Left ventricle myocardium superior (tissue), 1 donor: ENCODE data around the gene ARID1B. TPM values are rescaled to one million over a fixed set of nuclear protein-coding genes. Genes with fewer than 3 reads are reported as not detected.
A peak's percentile ranks its signal among the peaks of the same experiment; 100 is the strongest.

Experiments used
- ATAC-seq: fragments of 200-7000 bp; cut with Tn5 transposase; one replicate; pipeline ENCODE4 v1.9.1; 2020; ENCODE audit warnings: mild to moderate bottlenecking, moderate library complexity
- DNase-seq: peaks from one replicate; pipeline ENCODE4 v3.0.0-alpha.2; 2020
- intact Hi-C: fragments of 100-400 bp; cut with micrococcal nuclease; formaldehyde crosslinking; loops from one replicate; pipeline ENCODE4 v1.11.0; 2022
- total RNA-seq: library from RNA; stranded (reverse); fragmentation: NEBNext Ultra II Directional; extraction: Animal tissue kit (Norgen Biotek cat#: 25700); gene quantifications from one replicate; pipeline ENCODE4 v1.2.1, GENCODE V29; 2021
- donor health status: DM: no; HTN: yes; CAD: no; lungs with severe emphysema.

Gene ARID1B
- total RNA-seq, 1 donor from 2014 or later: 46.6 TPM

DNA sequence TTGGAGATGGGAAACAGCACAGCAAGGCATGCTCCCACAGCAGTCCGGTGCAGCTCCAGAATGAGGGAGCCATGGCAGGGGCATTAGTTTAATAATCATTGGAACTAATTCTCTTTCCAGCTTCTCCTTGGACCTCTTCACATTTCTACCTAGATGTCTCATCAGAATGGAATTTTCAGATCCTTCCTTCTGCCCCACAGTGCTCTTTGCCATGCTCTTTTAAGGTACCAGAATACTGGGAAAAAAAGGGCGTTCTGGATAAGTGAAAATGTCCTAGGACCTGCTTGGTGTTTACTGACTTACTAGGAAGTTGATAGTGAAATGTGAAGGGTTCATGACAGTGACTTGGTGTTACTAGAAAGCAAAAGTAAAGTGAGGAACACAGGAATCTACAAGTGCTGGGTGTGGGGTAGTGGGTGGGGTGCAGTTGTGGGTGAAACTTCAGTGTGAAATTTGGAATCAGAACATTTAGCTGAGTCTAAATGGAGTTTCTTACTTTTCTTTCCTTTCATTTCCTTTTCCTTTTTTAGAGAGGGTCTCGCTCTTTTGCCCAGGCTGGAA lies 207.1 kb downstream of the ARID1B start:
- ATAC-seq: no peak
- DNase-seq: no peak
- intact Hi-C loops: no loop called here

DNA sequence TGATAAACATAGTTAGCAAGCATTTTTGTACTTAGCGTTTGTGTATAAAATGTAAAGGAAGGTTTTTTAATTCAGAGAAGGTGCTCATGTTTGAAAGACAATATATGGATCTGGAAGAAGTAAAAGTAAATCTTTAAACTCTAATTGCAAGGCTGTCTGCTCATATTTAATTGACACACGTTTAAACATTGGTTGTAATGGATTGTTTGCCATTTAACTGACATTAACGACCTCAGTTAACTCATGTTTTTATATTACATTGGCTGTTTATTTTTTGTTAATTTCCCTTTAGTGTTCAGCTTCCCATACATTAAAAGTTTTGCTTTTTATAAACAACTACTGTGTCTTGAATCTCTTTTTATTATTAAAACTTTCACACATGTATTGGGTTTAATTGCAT lies 208.1 kb downstream of the ARID1B start:
- ATAC-seq (no peak), DNase-seq (no peak)
- intact Hi-C loops: no loop called here

DNA sequence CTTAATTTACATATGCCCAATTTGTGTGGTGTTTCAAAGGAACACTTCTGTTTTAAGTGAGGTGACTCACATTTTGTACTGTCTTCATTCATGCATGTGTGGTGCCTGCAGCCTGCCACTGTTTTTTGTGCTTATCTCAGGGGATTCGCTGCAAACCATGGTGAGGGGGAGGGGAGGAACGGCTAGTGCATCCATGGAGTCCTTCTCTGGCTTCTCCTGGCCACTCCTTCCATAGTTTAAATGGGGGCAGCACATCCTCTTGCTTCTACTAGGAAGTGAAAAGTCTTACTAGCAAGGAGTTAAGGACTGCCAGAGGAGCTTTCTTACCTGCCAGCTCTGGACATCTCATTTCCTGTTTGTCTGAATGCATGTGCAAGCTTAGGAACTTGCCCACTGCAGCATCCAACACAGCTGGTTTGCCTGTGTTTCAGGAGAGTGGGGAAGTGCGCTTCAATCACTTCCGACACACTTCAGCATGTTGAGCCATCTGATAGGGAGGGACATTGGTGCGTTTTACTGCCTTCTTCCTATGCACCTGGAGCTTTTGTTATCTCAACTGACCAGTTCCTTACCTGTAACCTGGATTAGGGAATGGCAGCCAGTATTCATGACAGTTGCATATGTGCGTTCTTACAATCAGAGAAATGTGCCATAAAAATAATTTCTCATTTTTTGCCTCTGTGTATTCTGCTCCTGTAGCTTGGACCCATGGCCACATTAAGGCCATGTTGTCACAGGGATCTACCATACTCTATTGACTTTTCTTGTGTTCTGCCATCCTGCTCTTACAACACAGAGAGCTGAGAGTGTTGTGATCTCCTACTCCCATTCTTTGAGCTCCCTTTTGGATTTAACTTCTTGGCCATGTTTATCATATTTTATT lies 211.3 kb downstream of the ARID1B start:
- ATAC-seq (no peak), DNase-seq (no peak)
- intact Hi-C loops: no loop called here

- DNase-seq: no peak
- intact Hi-C loops: no loop called here
- ATAC-seq: no peak
Measured at GRCh38 chr6:156989159-156989806, 212.1 kb downstream of the ARID1B start.

- ATAC-seq (peak; percentile 79), DNase-seq (peak; percentile 61)
- intact Hi-C loops: no loop called here
Measured at GRCh38 chr6:156992020-156992804, 215.0 kb downstream of the ARID1B start.

- DNase-seq (no peak), ATAC-seq (no peak)
- intact Hi-C loops: no loop called here
Measured at GRCh38 chr6:156993713-156994112, 216.5 kb downstream of the ARID1B start.

DNA sequence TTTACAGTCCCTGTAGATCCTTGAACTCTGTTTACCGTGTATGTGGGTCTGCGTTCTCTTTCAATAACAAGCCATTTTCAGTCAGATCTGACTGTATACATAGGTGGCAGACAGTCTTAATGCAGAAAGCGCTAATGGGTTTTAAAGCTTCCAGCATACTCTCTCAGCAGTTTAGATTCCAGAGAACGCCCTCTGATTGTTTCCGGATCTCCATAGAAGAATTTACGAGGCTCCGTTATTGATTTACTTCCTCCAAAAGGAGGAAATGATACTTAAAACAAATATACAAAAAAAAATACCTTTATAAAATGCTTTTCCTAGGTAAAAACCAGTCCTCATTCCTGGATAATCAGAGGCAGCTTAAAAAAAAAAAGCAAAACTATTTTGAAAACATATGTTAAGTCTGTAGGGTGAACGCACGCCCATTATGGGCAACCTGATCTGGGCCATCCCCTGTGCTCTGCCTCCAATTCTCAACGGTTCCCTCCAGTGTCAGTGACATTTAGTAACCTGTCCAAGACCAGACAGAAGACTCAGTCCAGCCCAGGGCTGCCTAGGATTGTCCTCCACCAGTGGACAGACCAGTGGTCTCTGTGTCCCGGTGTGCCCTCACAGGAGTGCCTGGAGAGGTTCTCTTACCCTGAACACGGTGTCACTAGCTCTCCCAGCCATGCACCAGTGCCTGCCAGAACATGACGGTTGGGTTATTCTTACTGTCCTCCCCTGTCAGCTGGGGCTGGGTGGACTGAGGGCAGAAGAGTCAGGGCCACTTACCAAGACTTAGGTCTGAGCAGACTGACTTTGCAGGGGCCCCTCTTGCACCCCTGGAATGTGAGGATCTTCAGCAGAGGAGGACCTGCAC lies 217.3 kb downstream of the ARID1B start:
- ATAC-seq (peak; percentile 91), DNase-seq (peak; percentile 56)
- intact Hi-C loops: no loop called here

DNA sequence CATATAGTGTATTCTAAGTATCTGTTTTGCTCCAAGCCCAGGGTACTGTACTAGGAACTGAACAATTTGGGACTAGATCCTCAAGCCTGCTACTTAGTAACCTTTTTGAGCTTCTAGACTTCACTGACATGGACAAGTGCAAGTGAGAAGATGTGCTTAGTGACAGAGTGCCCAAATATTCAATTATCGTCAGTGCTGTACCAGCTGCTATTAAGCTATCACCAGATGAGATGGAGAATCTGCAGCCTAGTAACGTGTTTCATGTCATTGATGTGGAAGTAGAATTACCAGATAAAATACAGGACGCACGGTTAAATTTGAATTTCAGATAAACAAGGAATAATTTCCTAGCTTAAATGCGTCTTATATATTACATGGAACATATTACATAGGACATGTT lies 218.3 kb downstream of the ARID1B start:
- intact Hi-C loops: no loop called here
- no peak for DNase-seq
- peak; percentile 10 for ATAC-seq

GRCh38 chr6:156996265-156996664 lies 219.1 kb downstream of the ARID1B start:
- no peak for DNase-seq
- intact Hi-C loops: no loop called here
- no peak for ATAC-seq

GRCh38 chr6:156998794-156999330 lies 221.7 kb downstream of the ARID1B start:
- intact Hi-C loops: no loop called here
- ATAC-seq: no peak
- DNase-seq: no peak

GRCh38 chr6:156999762-157000161 lies 222.6 kb downstream of the ARID1B start:
- intact Hi-C loops: no loop called here
- ATAC-seq: no peak

DNA sequence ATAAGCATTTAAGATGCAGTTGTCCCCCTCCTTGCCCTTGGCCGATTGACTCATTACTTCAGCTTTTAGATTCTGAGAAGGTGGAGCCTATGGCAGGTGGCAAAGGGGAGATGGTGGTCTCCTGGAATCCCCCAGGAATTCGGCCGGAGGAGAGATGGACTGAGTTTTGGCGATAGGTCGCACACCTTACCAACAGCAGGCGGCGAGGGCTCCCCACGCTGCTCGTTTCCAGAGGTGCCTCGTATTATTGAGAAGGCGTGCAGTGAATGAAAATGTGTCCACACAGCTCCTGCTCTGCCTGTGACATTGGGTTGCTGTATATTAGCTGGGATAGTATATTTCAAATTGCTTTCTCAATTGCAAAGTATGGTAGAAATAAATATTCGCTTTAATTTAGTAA lies 224.5 kb downstream of the ARID1B start:
- DNase-seq: no peak
- intact Hi-C loops: no loop called here
- no peak for ATAC-seq

More at GRCh38 chr6:156999762-157000161, 222.6 kb downstream of the ARID1B start:
- DNase-seq: no peak

DNA sequence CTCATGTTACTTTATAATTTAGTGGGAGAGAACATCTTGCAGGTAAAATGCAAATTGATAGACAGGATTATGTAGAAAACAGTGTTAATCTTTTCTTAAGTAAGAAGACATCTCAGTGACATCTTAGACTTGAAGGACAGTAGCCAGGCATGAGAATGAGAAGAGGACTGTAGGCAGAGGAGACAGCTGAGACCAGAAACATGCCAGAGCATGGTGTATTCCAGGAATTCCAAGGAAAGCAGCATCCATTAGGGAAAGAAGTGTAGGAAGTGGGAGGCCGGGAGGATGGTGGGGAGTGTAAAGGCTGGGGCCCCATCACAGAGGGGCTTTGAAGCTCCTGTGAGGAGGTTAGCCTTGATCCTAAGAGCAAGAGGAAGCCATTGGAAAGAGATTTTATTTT lies 225.6 kb downstream of the ARID1B start:
- intact Hi-C loops: no loop called here
- ATAC-seq (no peak), DNase-seq (no peak)

DNA sequence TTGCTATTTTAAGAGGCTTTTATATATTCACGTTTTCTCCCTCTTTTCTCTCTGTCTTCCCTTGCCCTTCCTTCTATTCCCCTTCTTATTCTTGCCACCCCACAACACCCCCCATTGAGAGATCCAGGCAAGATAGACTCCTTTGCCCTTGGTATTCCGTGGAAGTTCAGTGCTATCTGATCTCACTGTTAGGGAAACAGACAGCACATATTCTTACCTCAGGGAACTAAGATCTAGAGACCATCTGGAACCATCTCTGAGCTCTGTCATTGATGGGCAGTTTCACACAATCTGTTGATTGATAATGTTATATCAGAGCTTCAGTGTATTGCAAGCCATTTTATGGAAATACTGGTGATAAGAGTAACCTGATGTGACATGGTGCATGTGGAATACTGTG lies 228.8 kb downstream of the ARID1B start:
- intact Hi-C loops: no loop called here
- DNase-seq (no peak), ATAC-seq (no peak)

DNA sequence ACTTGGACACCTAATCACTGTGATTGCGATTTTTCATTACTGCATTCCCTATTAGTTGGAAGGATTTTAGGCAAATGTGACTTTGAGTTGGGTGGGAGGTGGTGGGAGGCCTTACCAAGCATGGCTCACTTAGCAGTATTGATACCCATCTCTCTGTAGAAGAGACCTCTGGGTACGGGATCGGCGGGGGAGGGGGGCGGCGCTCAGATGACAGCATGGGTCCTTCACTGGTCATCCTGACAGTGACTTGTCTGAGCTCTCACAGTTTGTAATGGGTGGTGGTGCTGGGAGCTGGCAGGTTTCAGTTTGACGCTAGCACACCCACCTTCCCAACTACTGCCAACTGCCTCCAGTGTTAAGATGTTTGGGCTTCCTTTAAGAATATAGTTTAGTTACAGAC lies 231.4 kb downstream of the ARID1B start:
- intact Hi-C loops: no loop called here
- ATAC-seq: no peak

GRCh38 chr6:157012355-157012754 lies 235.2 kb downstream of the ARID1B start:
- intact Hi-C loops: loop anchor here (10.0 kb wide), 2 partner anchors 168 to 228 kb away; no protein-coding TSS in a partner anchor
- DNase-seq: no peak
- ATAC-seq: no peak

More for the DNA sequence above, 231.4 kb downstream of the ARID1B start:
- no peak for DNase-seq

- intact Hi-C loops: loop anchor here (10.0 kb wide), 2 partner anchors 169 to 229 kb away; no protein-coding TSS in a partner anchor
- DNase-seq: no peak
- peak; percentile 25 for ATAC-seq
Measured at GRCh38 chr6:157013649-157014304, 236.6 kb downstream of the ARID1B start.

DNA sequence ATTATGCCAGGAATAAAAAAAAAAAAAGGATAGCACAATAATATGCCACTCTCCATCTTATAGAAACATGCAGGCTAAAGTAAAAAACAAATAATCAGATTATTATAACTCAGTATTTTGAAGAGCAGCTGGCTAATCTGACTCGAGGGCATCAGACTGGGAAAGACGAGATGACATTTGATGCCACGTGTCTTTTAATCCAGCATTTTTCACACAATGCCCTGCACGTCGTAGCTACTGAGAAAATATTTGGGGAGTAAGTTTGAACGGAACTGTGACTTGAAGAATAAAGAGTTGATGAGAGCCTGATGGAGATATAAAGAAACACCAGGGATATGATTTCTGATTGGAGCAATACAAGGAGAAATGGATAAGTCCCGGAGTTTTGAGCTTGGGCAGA lies 237.7 kb downstream of the ARID1B start:
- DNase-seq: no peak
- intact Hi-C loops: loop anchor here (10.0 kb wide), 2 partner anchors 170 to 230 kb away; no protein-coding TSS in a partner anchor
- no peak for ATAC-seq
